ENCODE measurements around the gene COA1.
"Not testable (repeated sequence)": the region's sequence is repeated elsewhere in the genome, so short reads cannot be mapped to it uniquely, and the experiment has no call there.

Gene COA1

DNA sequence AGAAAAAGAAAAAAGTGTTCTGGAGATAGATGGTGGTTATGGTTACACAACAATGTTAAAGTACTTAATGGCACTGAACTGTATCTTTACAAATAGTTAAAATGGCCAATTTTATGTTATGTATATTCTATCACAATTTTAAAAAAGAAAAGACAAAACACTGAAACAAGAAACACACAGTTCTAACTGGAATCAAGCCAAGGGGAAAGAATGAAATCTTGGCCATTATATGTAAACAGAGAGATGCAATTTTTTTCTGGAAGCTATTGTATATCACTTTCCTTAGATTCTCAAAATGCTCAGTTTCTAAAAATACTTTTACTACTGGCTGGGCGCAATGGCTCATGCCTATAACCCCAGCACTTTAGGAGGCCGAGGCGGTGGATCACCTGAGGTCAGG, 4.1 kb downstream of the COA1 start:
- DNase-seq = no peak

DNA sequence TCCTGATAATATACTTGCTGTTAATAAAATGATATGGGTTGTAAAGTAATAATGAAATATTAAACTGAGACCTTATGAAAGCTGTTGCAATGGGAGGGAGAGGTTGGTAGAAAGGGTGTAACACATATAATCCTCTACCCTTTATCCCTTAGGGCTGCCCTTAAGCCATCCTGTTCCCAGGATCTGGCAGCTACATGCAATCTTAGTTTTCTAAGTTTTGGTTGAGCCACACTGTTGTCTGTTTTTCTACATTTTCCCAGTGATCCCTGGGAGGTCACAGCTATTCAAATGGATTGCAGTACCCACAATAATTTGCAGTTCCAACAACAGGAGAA, 6.3 kb downstream of the COA1 start:
- DNase-seq = no peak

DNA sequence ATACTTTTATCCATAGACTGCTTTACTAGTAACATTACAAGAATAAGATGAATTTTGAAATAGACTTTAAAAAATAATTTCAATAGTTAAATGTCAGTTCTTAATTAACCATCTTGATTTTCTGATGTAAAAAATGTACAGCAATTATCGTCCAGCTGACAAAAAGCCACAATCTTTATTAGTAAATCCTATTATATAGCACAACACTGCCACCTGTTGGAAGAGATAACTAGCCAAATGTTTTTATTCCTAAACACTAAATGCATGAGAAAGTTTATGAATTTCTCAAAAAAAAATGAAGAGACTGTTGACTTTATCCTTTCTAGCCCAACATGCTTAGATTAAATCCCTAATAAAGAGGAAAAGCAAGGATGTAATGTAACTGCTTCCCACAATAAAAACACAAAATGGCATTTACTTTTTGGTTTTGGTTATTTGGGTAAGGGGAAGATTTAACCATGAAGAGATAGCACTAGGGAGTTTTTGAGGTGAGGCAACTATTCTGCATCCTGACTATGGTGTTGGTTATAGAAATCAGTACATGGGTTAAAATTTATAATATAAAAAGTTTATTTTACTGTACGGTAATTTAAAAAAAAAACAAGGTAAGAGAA, 8.0 kb downstream of the COA1 start:
- DNase-seq = peak; percentile 20

DNA sequence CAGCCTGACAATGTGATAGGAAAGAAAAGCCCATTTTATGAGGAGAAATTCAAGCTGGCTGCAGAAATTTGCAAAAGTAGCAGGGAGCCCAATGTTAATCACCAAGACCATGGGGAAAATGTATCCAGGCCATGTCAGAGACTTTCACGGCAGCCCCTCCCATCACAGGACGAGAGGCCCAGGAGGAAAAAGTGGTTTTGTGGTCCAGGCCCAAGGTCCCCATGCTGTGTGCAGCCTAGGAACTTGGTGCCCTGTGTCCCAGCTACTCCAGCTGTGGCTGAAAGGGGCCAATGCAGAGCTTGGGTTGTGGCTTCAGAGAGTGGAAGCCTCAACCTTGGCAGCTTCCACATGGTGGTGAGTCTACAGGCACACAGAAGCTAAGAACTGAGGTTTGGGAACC, 12.7 kb downstream of the COA1 start:
- no peak for DNase-seq

DNA sequence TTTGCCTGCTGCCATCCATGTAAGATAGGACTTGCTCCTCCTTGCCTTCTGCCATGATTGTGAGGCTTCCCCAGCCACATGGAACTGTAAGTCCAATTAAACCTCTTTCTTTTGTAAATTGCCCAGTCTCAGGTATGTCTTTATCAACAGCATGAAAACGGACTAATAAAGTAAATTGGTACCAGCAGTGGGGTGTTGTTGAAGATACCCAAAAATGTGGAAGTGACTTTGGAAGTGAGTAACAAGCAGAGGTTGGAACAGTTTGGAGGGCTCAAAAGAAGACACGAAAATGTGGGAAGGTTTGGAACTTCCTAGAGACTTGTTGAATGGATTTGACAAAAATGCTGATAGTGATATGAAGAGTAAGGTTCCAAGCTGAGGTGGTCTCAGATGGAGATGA, 13.4 kb downstream of the COA1 start:
- DNase-seq = not testable (repeated sequence)

DNA sequence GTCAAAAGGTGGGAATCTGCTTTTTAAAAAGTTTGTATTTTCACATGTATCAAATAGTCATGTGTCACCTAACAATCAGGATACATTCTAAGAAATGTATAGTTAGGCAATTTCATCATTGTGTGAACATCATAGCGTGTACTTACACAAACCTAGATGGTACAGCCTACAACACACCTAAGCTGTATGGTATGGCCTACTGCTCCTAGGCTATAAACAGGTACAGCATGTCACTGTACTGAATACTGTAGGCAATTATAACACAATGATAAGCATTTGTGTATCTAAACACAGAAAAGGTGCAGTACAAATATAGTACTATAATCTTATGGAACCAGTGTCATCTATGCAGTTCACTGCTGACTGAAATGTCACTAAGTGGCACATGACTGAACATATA, 17.8 kb downstream of the COA1 start:
- no peak for DNase-seq

DNA sequence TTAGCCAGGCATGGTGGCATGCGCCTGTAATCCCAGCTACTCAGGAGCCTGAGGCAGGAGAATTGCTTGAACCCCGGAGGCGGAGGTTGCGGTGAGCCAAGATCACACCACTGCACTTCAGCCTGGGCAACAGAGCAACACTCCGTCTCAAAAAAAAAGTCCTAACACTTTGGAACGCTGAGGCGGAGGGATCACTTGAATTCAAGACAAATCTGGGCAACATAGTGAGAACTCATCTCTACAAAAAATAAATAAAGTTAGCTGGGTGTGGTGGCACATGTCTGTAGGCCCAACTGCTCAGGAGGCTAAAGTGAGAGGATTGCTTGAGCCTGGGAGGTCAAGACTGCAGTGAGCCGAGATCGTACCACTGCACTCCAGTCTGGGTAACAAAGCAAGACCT, 21.3 kb downstream of the COA1 start:
- not testable (repeated sequence) for DNase-seq

DNA sequence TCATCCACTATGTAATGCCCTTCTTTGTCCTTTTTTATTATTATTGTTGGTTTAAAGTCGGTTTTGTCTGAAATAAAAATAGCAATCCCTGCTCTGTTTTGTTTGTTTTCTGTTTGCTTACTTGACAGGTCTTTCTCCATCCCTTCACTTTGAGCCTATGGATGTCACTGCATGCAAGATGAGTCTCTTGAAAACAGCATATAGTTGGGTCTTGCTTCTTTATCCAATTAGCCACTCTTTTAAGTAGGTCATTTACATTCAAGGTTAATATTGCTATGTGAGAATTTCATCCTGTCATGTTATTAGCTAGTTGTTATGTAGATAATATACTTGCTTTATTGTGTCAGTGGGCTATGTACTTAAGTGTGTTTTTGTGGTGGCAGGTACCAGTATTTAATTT, 25.8 kb downstream of the COA1 start:
- DNase-seq = no peak

DNA sequence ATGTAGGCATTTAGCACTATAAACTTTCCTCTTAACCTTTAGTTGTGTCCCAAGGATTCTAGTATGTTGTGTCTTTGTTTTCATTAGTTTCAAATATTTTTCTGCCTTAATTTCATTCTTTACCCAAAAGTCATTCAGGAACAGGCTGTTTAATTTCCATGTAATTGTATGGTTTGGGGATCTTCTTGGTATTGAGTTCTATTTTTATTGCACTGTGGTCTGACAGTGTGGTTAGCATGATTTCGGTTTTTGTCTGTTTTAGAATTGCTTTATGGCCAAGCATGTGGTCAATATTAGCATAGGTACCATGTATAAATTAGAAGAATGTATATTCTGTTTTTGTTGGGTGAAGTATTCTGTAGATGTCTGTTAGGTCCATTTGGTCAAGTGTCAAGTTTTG, 26.3 kb downstream of the COA1 start:
- DNase-seq = no peak

DNA sequence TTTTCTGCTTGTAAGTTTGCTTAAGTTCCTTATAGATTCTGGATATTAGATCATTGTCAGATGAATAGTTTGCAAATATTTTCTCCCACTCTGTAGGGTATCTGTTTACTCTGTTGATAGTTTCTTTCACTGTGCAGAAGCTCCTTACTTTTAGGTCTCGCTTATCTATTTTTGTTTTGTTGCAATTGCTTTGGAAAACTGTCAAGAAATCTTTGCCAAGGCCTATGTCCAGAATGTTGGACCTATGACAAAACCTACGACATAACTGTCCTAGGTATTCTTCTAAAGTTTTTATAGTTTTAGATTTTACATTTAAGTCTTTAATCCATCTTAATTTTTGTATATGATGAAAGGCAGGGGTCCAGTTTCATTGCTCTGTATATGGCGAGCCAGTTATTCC, 27.4 kb downstream of the COA1 start:
- no peak for DNase-seq

DNA sequence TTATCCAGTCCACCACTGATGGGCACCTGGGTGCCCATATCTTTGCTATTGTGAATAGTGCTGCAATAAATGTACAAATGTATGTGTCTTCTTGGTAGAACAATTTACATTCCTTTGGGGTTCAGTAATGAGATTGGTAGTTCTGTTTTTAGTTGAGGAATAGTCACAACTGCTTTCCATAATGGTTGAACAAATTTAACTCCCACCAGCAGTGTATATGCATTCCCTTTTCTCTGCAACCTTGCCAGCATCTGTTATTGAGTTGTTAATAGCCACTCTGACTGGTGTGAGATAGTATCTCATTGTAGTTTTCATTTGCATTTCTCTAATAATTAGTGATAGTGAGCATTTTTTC, 27.8 kb downstream of the COA1 start:
- DNase-seq = no peak

DNA sequence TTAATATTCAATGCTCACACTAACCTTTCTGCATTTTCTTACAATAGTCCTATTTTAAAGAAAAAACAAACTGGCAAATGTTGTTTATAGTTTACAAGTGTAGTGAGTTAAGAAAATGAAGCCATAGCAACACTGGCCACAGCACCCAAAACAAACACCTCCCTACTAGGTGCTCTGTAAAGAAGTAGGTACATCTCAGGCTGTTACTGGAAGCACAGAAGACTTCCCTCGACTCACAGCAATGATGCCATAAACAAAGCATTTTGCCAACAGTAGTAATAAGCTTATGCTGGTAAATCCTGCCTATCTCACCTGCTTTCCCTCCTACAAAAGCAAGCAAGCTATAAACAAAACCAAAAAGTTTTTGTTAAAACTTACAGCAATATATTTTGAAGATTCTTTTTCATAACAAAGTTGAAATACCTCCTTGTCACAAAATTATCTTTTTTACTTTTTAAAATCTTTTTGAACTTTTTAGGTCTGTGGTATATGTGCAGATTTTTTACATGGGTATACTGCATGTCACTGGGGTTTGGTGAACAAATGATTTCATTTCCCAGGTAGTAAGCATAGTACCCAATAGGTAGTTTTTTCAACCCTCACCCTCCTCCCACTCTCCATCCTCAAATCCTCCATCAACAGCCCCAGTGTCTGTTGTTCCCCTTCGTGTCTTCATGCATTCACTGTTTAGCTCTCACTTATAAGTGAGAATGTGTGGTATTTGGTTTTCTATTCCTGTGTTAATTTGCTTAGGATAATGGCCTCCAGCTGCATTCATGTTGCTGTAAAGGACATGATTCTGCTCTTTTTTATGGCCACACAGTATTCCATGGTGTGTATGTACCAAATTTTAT, 28.4 kb downstream of the COA1 start:
- DNase-seq = no peak

DNA sequence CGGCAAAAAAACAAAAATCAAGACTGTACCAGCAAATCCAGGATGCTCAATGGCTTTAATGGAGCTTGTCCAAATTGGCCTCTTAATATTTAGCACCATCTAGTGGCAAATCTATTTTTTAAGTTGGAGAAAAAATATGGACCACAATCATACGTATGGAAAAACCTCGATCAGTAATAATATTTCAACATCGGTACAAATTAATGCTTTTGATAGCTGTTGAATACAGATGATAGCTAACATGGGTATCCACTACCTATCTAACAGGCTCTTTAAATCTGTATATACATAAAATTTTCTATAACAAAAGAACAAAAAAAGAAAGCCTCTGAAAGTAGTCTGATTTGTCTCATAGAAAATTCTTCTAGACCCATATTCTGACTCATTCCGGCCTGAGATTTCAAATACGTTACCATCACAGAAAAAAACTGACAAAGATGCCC, 29.2 kb downstream of the COA1 start:
- peak; percentile 36 for DNase-seq

DNA sequence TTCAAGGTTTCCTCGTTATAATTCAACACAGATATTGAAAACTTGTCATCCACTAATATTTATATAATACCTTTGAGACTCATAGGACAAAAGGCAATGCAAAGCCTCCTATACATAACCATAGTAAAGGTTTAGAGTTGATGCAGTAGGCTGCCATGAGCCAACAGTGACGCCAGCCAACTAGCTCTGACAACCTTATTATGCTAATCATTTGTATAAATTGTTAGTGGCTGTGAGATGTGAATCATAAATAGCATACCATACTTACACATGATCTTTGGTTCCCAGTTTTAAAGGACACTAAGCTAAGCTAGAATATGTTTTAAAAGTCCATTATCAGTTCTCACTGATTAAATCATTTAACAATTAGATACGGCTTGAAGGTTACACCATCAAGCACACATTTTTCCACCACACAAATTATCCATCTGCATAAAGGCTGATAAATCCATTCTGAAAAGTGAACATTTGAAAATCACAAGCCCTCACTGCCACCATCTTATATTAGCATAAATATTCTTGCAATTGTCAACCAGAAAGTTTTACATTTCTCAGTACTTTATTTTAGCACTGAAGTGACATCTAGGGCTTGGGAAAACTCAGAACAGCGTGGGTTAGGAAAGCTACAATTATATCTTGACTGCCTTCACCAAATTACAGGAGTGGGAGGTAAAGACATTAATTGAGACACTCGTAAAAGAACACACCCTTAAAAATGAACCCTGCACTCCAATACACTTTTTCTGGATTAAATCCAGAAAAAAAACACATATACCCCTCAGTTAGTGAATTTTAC, 30.7 kb downstream of the COA1 start:
- DNase-seq = no peak

DNA sequence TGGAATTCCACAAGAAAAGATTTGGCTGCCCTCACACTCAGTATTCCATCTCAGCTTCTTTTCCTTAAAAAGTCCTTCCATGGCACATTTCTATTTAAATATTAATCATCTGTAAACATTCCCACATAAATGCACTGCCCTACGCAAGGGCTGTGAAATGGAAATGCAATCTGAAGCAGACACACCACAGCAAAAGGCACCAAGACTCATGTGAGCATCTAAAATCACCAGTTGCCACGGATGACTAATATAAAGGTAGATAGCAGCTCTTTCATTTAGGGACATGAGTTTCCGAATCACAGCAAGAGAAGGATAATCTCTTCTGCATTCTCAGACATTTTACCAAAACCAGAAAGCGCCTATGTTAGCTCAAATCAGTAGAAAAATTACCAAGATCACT, 31.6 kb downstream of the COA1 start:
- DNase-seq = no peak

DNA sequence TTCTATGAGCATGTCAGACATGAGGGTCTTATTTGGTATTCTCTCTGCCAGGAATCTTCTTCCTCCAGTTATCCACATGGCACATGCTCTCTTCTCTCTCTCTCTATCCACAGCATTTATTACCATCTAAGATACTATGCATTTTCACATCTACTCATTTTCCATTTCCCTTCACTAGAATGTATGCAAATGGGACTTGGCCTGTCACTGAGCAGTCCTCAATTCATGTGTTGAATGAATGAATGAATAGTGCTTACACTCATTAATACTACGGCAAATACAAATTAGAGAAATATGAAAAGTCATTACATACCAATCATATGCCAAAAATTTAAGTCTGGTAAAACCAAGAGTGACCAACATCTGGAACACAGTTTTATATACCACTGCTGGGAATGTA, 34.0 kb downstream of the COA1 start:
- no peak for DNase-seq

DNA sequence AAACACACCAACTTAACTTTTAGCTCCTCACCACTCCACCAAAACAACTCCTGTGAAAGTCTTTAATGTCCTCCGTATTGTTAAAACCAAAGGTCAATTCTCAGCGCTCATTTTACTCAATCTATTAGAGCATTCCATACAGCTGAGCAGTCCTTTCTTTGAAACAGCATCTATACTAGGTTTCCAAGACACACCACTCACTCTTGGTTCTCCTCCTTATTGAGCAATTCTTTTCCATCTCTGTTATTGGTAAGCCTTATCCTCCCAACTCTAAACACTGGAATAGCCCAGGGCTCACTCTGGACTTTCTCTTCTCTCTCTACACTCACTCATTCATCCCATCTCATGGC, 34.9 kb downstream of the COA1 start:
- DNase-seq = no peak

DNA sequence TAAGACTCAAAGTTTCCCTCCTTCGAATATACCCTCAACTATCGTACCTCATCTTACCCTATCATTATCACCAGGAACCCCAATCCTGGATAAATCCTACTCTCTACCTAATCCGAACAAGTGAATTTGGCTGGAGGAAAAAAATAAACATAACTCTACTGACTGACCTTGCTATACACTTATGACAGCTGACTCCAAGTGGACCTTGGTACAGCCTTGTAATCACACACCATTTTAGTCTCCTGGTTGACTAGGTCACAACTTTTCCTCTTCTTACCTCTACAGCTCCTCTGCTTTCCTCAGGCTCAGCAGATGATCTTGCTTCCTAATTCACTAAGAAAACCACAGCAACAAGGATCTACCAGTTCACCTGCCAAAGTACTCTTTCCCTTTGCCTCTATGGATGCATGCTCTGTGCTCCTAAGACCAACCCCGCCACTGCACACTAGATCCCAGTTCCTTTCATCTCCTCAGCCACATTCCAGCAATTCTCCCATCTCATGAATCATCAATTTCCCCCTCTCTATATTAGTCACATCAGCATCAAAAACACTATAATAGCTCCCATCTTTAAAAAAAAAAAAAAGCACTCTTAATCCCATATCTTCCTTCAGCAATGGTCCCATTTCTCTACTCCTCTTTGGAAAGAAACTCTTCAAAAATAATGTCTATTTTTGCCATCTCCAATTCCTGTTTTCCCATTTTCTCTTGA, 35.5 kb downstream of the COA1 start:
- DNase-seq = no peak

DNA sequence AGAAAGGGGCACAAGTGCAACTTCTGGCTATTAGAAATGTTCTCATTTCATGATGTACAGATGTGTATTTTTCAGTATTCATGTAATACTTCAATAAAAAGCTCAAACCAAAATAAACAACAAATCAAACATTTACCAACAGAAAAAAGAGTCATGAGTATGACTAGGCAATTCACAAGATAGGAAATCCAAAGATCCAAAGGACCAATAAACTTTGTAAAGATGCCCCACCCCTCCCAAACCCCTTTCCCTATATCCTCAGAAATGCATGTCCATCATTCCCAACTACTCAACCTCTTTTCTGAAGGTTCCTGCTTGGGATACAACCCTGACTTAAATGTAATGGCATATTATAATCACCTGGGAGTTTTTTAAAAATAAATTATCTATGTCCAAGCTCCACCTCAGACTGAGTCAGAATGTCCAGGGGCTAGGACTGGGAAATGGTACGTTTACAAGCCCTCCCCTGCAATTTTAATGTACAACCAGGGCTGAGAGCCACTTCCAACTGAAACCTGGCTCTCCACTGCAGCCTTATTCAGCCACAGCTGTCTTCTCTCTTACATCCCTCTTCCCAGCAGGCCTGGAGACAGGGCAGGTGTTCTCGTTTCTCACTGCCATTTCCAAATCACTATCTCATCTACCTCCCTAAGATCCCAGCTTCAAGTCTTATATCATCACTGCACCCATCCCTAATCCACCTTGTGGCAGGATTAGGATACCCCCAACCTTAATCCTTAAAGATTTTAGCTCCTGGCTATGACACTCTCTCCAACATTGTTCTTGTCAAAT, 36.5 kb downstream of the COA1 start:
- DNase-seq = no peak

DNA sequence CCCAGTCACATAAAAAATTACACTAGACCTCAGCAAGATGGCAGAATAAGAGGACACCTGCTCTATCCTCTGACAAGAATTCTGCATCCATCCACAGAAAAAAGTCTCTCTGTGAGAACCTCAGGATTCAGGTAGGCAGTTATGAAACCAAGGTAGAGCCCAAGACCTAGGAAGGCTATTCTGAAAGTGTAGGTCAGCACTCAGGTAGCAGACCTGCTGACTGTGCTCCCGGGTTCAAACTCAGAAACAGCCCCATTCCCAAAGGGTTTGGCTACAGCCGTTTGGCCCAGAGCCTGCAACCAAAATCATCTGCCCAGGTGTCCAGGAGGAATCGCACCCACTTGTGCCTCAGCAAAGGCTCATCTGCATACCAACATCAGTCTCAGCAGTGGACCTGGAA, 37.7 kb downstream of the COA1 start:
- no peak for DNase-seq

DNA sequence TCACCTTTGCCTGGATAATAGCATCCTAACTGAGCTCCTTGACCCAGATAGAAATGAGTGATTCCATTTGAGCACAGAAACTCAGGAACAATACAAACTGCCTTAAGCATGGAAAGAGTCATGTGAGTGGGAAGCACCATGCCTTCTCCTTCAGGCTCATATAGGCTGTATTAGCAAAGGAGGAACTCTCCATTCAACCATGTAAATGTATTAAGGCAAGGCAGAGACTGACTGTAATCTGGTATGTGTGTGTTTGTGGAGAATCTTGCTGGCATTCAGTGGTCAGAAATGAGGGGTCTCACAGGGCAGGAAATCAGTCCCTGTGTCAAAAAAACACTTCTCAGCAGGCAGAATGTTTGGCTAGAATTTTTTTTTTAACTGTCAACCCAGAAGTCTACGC, 40.2 kb downstream of the COA1 start:
- DNase-seq = no peak

DNA sequence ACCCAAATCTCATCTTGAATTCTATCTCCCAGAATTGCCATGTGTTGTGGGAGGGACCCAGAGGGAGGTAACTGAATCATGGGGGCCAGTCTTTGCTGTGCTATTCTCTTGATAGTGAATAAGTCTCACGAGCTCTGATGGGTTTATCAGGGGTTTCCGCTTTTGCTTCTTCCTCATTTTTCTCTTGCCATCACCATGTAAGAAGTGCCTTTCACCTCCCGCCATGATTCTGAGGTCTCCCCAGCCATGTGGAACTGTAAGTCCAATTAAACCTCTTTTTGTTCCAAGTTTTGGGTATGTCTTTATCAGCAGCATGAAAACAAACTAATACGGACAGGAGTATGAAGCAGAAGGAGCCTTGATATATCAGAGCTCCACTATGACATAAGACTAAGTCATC, 41.5 kb downstream of the COA1 start:
- not testable (repeated sequence) for DNase-seq

DNA sequence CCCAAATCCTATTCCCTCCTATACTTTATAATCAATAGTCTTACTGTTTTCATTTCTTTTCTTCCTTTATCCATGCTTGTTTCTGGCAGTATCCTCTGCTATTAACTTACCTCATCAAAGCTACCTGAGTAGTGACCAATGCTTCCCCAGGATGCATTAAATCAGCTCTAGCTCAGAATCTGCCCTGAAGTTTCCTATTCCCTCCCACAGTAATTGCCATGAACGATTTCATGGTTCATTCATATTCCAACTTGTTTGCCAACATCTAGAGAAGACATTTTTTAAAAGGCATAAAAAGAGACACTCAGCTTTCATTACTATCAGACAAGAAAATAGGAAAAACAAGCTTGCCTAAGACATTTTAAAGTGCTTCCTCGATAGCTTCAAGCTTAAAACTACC, 42.3 kb downstream of the COA1 start:
- DNase-seq = no peak
